A549 (cell line): ENCODE data around the gene THRA. TPM values are rescaled to one million over a fixed set of nuclear protein-coding genes. Genes with fewer than 3 reads are reported as not detected.

ENCODE experiments used
- ATAC-seq, 2 experiments: fragments of 200-7000 bp in 1 of 2; fragments of >200 bp in 1 of 2; cut with Nextera tagmentation in 1 of 2; cut with Tn5 transposase in 1 of 2; 3 replicates each; pipeline versions ENCODE4 v1.8.0 to v1.9.1; 2018 to 2020; ENCODE audit warnings: mild to moderate bottlenecking in 1 of 2, moderate library complexity in 1 of 2
- CTCF ChIA-PET: fragments of 300-600 bp; sonication (Branson Sonifier 250); formaldehyde crosslinking; extraction: SDS; loops from one replicate; lab custom pipeline; 2021; ENCODE audit warnings: antibody characterized with exemption, inconsistent platforms; lab: Yijun Ruan, JAX
- POLR2A ChIA-PET: fragments of 350-600 bp; formaldehyde crosslinking; extraction: SDS; loops from one replicate; lab custom pipeline; 2021; ENCODE audit warnings: antibody characterized with exemption, inconsistent platforms; lab: Yijun Ruan, JAX
- DNase-seq, 2 experiments: peaks; one replicate each; pipeline versions ENCODE4 v3.0.0 to v3.0.0-alpha.2; 2011 to 2016; ENCODE audit warnings: low read depth in 1 of 2, low spot score in 1 of 2
- FAIRE-seq: peaks from 2 replicates; lab custom pipeline; 2011; peaks lifted over from hg19 to GRCh38; lab: Jason Lieb, UNC
- H3K27ac ChIP-seq, 2 experiments: fragments of >200 bp; sonication (Bioruptor Twin); formaldehyde crosslinking; 3 replicates each; pipeline ENCODE4 v1.5.1; 2016 to 2017
- H3K4me1 ChIP-seq: fragments of >200 bp; sonication (Bioruptor Twin); formaldehyde crosslinking; 3 replicates; pipeline ENCODE4 v1.6.1; 2016
- H3K4me2 ChIP-seq: fragments of >200 bp; sonication (Bioruptor Twin); formaldehyde crosslinking; 3 replicates; pipeline ENCODE4 v1.6.1; 2016
- H3K4me3 ChIP-seq: fragments of >200 bp; sonication (Bioruptor Twin); formaldehyde crosslinking; 3 replicates; pipeline ENCODE4 v1.5.1; 2016
- H3K9me3 ChIP-seq: fragments of >200 bp; sonication (Bioruptor Twin); formaldehyde crosslinking; 3 replicates; pipeline ENCODE4 v1.6.1; 2016
- BHLHE40 ChIP-seq: IDR thresholded peaks from 2 replicates; pipeline ENCODE4 v1.6.1; 2012; ENCODE audit warnings: low read depth, low read length, inconsistent platforms
- CBX2 ChIP-seq: fragments of 200-600 bp; sonication (generic); IDR thresholded peaks from 2 replicates; pipeline ENCODE4 v1.6.1; 2016; ENCODE audit warnings: low read depth, mild to moderate bottlenecking, borderline replicate concordance
- CHD2 ChIP-seq: fragments of 150-350 bp; IDR thresholded peaks from 2 replicates; pipeline ENCODE4 v1.6.1; 2014; ENCODE audit warnings: low read length; ENCODE audit not compliant: partially characterized antibody
- EHMT2 ChIP-seq: fragments of 200-600 bp; sonication (generic); IDR thresholded peaks from 2 replicates; pipeline ENCODE4 v1.6.1; 2016; ENCODE audit warnings: antibody characterized with exemption, low read depth, mild to moderate bottlenecking, moderate library complexity
- HDAC2 ChIP-seq: fragments of 200-600 bp; sonication (generic); IDR thresholded peaks from 2 replicates; pipeline ENCODE4 v1.6.1; 2016
- HEYL ChIP-seq: fragments of 250-450 bp; sonication (Bioruptor Pico); IDR thresholded peaks from 2 replicates; pipeline ENCODE4 v1.8.0; 2021; ENCODE audit warnings: mild to moderate bottlenecking, moderate library complexity
- HOXA7 ChIP-seq: fragments of 250-450 bp; sonication (Bioruptor Pico); IDR thresholded peaks from 2 replicates; pipeline ENCODE4 v1.5.0; 2020; ENCODE audit warnings: mild to moderate bottlenecking, moderate library complexity
- HOXB13 ChIP-seq: fragments of 250-450 bp; sonication (Bioruptor Pico); IDR thresholded peaks from 2 replicates; pipeline ENCODE4 v1.5.0; 2020; ENCODE audit warnings: low read depth, mild to moderate bottlenecking, moderate library complexity
- JUNB ChIP-seq: fragments of >200 bp; sonication (Bioruptor Twin); formaldehyde crosslinking; IDR thresholded peaks from 2 replicates; pipeline ENCODE4 v1.6.1; 2016
- KDM1A ChIP-seq: fragments of 200-600 bp; sonication (generic); IDR thresholded peaks from 2 replicates; pipeline ENCODE4 v1.6.1; 2016; ENCODE audit warnings: low read depth, mild to moderate bottlenecking
- MAZ ChIP-seq: fragments of 150-350 bp; IDR thresholded peaks from 2 replicates; pipeline ENCODE4 v1.6.1; 2014; ENCODE audit warnings: antibody characterized with exemption, low read depth, low read length, borderline replicate concordance
- POLR2A ChIP-seq: IDR thresholded peaks from 2 replicates; pipeline ENCODE4 v1.6.1; 2012; ENCODE audit warnings: mild to moderate bottlenecking, low read length
- RARB ChIP-seq: fragments of 250-450 bp; sonication (Bioruptor Pico); IDR thresholded peaks from 2 replicates; pipeline ENCODE4 v1.8.0; 2021; ENCODE audit warnings: mild to moderate bottlenecking, moderate library complexity
- WGBS: methylation state at CpG from one replicate; pipeline ENCODE4 v1.1.6; 2017; ENCODE audit errors: missing lambda C conversion rate; 5-methylcytosine and 5-hydroxymethylcytosine counted together
- polyA plus RNA-seq, 4 experiments: library from polyadenylated mRNA; depleted of rRNA in 3 of 4; stranded (reverse); fragments of >200 nt; fragmentation: RNase III in 1 of 4; extraction: RNeasy Plus Mini Kit Qiagen cat#74134 plus additional on column Dnase treatment in 1 of 4; gene quantifications; 2 replicates in 3 of 4; 3 replicates in 1 of 4; pipeline ENCODE4 v1.2.3, GENCODE V29; 2011 to 2017
- TF ChIP-seq, protein P1 (sequence below): IDR thresholded peaks from 2 replicates; pipeline ENCODE4 v1.6.1; 2012; ENCODE audit warnings: low read depth, borderline replicate concordance
- TF ChIP-seq, protein P2 (sequence below): fragments of 250-450 bp; sonication (Bioruptor Pico); IDR thresholded peaks from 2 replicates; pipeline ENCODE4 v1.5.0; 2021; ENCODE audit warnings: mild to moderate bottlenecking, moderate library complexity, borderline replicate concordance

THRA gene
- polyA plus RNA-seq, 2 of the 4 experiments (the other 2 are of a cell fraction) = 20.1 to 22.5 TPM

DNA sequence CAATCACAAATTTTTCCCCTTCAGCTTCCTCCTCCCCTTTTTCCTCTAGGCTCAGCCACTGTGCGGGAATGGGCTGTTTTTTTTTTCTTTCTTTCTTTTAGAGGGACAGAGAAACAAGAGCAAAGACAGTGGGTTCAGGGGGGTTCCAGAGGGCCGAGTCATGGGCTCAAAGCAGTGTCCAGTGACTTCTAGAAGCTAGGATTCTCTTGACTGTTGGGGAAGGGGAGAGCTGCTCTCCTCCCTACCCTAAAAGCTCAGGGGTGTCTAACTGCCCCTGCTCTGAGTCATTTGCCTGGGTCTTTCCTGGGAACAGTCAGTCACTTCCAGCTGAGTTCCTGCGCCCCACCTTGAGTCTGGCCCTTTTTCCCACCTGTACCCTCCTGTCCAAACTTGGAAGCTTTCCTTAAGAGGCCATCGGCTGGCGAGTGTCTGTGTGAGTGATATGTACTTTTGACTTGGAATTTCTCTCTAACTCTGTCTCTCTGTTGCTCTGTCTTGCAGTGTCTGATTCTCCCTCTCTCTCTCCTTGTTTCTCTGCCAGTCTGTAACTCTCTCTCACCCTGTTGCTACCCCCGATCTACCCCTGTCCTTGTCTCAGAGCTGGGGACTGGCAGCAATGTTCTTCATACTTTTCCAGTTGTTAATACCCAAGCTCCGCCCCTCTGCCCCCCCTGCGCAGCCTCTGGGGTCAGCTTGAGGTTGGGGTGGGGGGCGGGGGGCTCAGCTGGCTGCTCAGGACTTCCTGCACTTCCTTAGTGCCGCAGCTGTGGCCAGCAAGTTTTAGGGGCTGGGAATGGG lies 2.4 kb downstream of the THRA start:
- Histone ChIP-seq H3K4me3 (peak overlapping the region; percentile 98), H3K4me1 (peaks cover 59% of the 10 kb centered on the region)
- TF ChIP-seq POLR2A (no peak), HEYL (no peak), CHD2 (no peak), EHMT2 (no peak), HOXB13 (no peak), MAZ (no peak), JUNB (no peak)
- TF ChIP-seq, protein P1, sequence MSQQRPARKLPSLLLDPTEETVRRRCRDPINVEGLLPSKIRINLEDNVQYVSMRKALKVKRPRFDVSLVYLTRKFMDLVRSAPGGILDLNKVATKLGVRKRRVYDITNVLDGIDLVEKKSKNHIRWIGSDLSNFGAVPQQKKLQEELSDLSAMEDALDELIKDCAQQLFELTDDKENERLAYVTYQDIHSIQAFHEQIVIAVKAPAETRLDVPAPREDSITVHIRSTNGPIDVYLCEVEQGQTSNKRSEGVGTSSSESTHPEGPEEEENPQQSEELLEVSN = no peak
- TF ChIP-seq, protein P2, sequence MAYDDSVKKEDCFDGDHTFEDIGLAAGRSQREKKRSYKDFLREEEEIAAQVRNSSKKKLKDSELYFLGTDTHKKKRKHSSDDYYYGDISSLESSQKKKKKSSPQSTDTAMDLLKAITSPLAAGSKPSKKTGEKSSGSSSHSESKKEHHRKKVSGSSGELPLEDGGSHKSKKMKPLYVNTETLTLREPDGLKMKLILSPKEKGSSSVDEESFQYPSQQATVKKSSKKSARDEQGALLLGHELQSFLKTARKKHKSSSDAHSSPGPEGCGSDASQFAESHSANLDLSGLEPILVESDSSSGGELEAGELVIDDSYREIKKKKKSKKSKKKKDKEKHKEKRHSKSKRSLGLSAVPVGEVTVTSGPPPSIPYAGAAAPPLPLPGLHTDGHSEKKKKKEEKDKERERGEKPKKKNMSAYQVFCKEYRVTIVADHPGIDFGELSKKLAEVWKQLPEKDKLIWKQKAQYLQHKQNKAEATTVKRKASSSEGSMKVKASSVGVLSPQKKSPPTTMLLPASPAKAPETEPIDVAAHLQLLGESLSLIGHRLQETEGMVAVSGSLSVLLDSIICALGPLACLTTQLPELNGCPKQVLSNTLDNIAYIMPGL (CRISPR knock-in tag) = no peak
- TF ChIP-seq, all 56 proteins: peak for 0
- no peak for FAIRE-seq
- peak in 1 of 2 experiments; percentile 52 for DNase-seq
- WGBS = 10% methylated on average over 9 of the region's 10 CpGs
- ATAC-seq = peak in 1 of 2 experiments; percentile 2; a peak in 2 of 6 replicates
- ChIA-PET CTCF (interaction anchor here (0.7 to 34.4 kb wide), 13 partner anchors 11 to 280 kb away, joined by 3 to 919 read pairs (median 12); partner anchors contain the start of genes CSF3, MED24, MSL1 and NR1D1), POLR2A (interaction anchor here (1.1 to 2.3 kb wide), 6 partner anchors 11 to 85 kb away, joined by 5 to 16 read pairs (median 6); partner anchors contain the start of genes MED24, NR1D1 and PSMD3)
- Histone ChIP-seq H3K9me3 (no peaks in the 10 kb centered on the region), H3K27ac (peak overlapping the region; percentile 69 to 92), H3K4me2 (peak overlapping the region; percentile 97)

DNA sequence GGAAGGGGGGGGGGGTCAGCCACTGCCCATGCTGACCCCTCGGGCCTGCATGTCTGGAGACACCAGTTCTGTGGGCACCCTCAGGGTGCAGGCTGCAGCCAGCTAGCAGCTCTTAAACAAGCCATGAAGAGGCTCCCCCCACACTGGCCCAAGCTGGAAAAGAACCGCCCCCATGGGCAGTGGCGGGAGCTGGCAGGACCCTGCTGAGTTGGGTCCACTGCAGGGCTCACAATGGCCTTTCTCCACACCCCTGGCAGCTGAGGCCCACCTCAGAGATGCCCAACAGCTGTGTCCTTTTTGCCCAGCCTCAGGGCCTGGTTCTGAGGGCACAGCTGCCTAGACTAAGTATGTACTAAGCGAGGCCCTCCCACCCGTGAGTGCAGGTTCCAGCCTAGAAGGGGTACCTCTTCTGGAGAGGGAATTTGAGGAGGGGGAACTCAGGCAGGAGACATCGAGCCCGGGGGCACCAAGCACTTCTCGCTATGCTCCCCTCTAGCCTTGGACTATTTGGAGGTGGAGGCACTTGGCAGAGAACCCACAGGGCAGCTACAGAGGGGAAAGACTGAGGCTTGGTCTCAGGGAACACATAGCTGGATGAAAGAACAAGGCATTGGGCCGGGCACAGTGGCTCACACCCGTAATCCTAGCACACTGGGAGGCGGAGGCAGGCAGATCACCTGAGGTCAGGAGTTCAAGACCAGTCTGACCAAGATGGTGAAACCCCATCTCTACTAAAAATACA lies 3.2 kb downstream of the THRA start:
- no peak for TF ChIP-seq HDAC2
- TF ChIP-seq, protein P2 (CRISPR knock-in tag) = no peak
- TF ChIP-seq RARB (CRISPR knock-in tag) = no peak
- no peak for TF ChIP-seq HOXB13
- TF ChIP-seq CBX2 = no peak
- no peak for TF ChIP-seq KDM1A
- no peak for TF ChIP-seq HOXA7
- Histone ChIP-seq H3K9me3 (no peaks in the 10 kb centered on the region), H3K4me3 (0 out of 3 replicates have a peak overlapping the region, but pooled peaks have one; percentile 98), H3K4me2 (peak overlapping the region; percentile 97), H3K4me1 (peaks cover 67% of the 10 kb centered on the region), H3K27ac (peak overlapping the region; percentile 69 to 92)
- ChIA-PET POLR2A (interaction anchor here (0.6 to 2.3 kb wide), 6 partner anchors 12 to 384 kb away, joined by 3 to 16 read pairs (median 6); partner anchors contain the start of genes MED24, NR1D1 and PSMD3), CTCF (interaction anchor here (0.7 to 34.4 kb wide), 15 partner anchors 12 to 289 kb away, joined by 3 to 919 read pairs (median 10); partner anchors contain the start of genes CSF3, MSL1 and NR1D1)
- FAIRE-seq (no peak), DNase-seq (no peak), ATAC-seq (no peak)
- 79% methylated on average over 9 of the region's 11 CpGs for WGBS

DNA sequence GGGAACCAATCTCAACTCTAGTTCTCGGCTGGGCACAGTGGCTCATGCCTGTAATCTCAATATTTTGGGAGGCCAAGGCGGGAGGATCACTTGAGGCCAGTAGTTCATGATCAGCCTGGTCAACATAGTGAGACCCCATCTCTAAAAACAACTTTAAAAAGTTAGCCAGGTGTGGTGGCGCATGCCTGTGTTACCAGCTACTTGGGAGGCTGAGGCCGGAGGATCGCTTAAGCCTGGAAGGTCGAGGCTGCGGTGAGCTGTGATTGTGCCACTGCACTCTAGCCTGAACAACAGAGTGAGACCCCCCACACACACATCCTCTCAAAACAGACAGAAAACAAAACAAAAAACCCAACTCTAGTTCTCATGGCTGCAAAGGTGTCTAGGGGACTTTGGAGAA lies 4.9 kb downstream of the THRA start:
- Histone ChIP-seq H3K9me3 (no peaks in the 10 kb centered on the region), H3K4me3 (no peak overlapping the region), H3K27ac (peak overlapping the region; percentile 95; a peak in 5 of 6 replicates), H3K4me2 (peak overlapping the region; percentile 93), H3K4me1 (peaks cover 80% of the 10 kb centered on the region)
- ATAC-seq = no peak
- CTCF ChIA-PET = interaction anchor here (1.2 to 34.4 kb wide), 7 partner anchors 10 to 287 kb away, joined by 3 to 919 read pairs (median 40); partner anchors contain the start of genes MED24 and NR1D1
- FAIRE-seq = no peak
- no peak for TF ChIP-seq BHLHE40
- TF ChIP-seq HOXA7 = no peak
- DNase-seq = no peak
- POLR2A ChIA-PET = no interaction called here
- WGBS = 90% methylated on average over 7 of the region's 7 CpGs
